GM19043 (cell line): ENCODE measurements around the gene TGM6.

Experiments
- ATAC-seq: cut with Tn5 transposase; IDR thresholded peaks from one replicate; pipeline ENCODE4 v1.9.1; 2021; ENCODE audit warnings: low read depth; ENCODE audit not compliant: unreplicated experiment

The TGM6 gene

DNA sequence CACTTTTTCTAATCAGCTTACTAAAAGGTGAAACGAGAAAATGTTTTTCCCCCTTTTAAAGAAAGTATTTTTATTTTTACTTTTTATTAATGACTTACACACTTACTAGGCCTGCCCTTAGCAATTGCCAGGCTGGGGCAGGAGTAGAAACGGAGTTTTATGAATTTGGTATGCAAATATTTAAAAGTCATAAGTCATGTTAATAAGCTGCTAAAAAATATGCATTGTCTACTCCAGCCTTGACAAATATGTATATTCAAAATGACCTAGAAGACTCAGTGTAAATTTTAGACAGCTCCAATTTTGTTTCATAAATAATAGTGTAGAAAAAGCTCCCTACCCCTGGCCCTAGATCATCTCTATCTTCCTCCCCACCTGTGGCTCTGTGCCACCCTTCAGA is 17.5 kb upstream of the TGM6 start:
- no peak for ATAC-seq

DNA sequence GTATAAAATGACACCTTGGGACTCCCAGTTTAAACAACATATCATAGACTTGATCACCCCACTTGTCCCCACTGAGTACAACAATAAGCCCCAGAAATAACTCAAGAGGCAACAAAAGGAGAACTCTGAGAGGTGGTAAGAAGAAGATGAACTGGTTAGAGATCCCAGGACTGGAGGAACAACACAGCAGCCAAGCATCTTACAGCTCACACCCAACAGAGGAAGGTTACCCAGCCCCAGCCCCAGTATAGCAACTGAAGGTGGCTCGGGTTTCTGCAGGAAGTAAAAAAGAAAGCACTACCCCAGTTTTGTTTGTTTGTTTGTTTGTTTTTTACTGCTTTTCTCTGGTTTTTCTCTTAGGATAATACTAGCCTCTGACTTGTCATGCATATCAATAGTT is 17.1 kb upstream of the TGM6 start:
- ATAC-seq, result no peak

DNA sequence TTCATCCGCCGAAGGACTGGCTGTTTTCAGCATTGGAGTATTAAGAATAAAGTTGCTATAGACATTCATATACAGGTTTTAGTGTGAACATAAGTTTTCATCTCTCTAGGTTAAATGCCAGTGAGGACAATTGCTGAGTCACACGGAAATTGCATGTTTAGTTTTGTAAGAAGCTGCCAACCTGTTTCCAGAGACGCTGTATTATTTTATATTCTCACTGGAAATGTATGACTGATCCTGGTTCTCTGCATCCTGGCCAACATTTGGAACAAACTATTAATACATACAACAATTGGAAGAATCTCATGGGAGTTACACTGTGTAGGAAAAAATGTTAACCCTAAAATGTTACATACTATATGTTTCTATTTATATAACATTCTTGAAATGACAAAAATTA is 16.7 kb upstream of the TGM6 start:
- ATAC-seq, result no peak

DNA sequence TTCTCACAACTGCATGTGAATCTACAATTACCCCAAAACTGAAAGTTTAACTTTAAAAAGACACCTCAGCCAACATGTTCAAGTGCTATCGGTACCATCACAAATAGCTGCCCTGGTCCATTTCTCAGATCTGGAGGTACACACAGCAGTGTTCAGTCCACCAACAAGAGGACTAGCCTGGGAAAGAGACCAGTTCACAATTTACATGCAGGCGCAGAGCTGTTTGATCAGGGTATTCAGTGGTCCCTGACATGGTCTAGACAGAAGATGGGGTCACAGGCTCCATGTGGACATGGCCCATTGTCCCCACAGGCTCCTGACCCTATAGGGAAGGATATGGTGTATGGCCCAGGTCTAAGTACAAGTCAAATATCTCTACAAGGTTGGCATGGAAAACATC is 15.6 kb upstream of the TGM6 start:
- no peak for ATAC-seq

DNA sequence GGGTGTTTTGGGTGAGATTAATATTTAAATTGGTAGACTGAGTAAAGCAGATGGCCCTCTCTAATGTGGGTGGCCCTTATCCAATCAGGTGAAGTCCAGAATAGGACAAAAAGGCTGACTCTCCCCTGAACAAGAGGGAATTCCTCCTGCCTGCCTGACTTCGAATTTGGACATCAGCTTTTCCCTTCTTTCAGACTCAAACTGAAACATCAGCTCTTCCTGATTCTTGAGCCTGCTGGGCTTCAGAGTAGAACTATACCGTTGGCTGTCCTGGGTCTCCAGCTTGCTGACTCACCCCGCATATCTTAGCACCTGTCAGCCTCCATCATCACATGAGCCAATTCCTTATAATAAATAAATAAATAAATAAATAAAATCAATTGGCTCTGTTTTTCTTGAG is 15.0 kb upstream of the TGM6 start:
- no peak for ATAC-seq

DNA sequence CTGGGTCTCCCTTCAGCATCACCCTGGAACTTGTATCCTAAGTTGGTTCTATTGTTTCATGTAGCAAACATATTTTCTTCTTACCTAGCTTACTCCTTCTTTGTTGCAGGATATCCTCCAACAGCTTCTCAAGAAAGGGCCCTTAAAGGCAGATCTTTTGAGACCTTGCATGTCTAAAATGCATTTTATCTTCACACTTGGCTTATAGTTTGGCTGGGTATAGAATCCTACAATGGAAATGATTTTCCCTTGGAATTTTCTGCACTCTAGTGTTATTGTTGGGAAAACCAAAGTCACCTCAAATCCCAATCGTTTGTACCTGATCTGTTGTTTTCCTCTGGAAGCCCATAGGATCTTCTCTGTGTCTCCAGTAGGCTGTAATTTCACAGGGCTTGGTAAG is 12.1 kb upstream of the TGM6 start:
- ATAC-seq, result no peak

DNA sequence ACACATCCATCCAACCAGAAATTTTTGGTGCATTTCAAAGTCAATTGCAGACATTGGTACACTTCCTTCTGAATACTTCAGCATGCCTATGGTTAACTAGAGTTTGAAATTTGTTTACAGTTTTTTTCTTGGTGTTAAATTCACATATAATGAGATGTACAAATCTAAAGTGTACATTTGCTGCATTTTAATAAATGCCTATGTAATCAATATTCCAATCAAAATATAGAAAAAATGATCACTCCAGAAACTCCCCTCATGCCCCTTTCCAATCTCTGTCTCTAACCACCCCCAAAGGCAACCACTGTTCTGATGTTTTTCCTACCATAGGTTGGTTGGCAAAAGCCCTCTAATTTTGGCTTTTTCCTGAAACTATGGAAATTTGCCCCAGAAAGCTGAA is 7.6 kb upstream of the TGM6 start:
- ATAC-seq, result no peak

DNA sequence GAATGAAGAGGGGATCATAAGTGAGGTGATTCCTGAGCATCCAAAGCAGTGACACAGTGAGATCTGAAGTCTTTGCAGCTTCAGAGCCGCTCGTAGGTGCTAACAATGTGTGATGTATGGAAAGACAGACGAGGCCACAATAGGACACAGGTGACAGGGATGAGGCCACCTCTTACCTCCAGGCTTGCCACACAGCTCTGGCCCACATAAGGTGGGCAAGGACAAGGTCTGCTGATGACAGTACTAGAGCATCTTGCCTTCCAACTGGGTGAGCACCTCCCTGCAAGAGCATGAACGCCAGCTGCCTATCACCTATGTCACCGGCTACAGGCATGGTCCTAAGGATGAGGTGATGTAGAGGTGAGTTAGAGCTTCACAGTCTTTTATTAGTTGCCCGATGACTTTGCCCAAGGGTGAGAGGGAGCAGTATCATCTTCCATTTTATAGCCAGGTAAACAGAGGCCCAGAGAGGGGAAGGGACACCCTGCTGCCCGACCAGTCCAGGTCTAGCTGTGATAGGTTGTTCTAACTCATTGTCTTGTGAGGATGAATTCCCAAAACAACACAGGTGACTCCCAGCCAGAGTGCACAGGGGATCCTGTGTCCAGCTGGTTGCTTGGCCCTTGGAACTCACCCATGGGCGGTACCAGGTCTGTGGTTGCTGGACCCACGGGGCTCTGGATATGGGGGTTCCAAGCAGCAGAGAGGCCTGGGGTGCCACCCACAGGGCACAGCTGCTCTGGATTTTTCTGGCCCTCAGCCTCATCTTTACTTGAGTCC is 6.2 kb upstream of the TGM6 start:
- no peak for ATAC-seq

DNA sequence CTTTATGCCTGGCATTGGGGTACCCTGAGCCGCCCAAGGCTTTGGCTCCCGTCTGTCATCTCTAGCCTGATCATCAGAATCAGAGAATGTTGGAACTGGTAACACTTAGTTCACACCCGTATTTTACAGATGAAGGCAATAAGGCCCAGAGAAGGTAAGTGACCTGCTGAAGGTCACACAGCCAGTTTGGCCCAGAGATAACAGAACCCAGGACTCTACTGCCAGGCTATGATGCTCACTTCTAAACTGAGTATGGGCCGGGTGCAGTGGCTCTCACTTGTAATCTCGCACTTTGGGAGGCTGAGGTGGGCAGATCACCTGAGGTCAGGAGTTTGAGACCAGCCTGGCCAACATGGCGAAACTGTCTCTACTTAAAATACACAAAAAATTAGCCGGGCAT is 1.8 kb upstream of the TGM6 start:
- ATAC-seq, result no peak

DNA sequence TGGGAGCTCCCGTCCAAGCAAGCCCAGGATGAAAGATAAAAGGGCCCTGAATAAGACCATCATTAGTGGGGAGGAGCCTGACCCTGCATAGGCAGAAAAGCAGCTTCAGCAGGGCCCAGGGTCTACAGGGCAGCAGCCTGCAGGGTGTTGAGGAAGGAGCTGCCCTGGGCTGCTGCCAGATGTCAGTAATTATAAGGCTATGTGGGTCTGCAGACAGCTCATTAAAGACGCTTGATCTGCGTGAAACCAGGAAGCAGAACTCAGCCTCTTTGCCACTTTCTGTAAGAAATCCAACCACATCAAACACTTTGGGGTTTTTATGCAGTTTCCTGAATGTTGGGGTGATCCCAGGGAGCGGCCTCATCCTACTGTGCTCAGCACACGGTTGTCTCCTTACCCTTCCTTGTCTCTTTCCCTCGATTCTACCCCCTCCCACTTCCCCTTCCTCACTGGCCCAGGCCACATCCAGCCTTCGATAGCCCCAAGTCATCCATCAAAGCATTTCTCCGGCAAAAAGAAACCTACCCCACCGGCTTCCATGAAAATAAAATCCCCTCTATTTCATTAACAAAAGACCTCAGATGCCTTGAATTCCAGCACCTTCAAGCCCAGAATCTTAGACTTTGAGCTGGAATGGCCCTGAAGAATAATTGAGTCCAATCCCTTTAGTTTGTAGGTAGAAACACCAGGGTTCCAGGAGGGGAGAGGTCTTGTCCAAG is 1.0 kb upstream of the TGM6 start:
- ATAC-seq, result no peak

DNA sequence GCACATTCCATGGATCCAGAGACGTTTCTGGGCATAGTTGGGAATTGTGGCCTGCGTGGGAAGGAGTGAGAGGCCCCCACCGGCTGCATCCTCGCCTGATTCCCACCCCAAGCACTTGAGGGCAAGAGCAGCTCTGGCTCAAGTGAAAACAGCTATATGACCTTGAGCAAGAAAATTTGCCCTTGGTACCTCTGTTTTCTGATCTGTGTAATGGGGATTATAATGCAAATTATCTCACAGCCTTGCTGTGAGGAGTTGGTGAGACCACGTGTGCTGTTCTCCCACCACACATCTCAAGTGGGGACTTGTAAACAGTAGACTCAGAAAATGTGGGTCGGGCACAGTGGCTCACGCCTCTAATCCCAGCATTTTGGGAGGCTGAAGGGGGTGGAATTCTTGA is 602 bp downstream of the TGM6 start:
- no peak for ATAC-seq

DNA sequence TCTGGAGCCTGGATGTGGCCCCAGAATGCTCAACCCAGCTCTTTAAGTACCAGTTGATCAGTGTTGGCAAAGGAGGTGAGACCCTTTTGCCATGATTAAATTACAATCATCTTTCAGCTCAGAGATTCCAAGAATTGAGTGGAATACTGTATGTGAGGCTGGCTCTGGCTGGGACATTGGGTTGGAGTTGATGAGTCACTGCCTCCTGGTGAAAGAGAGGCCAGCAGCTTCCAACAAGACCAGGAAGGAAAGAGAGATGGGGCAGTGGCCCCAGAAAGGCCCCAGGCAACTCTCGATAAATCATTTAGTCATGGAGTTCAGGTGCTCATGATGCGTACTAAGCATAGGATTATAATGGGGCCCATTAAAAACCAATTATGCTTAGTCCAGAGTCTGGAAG is 2.1 kb downstream of the TGM6 start:
- no peak for ATAC-seq

DNA sequence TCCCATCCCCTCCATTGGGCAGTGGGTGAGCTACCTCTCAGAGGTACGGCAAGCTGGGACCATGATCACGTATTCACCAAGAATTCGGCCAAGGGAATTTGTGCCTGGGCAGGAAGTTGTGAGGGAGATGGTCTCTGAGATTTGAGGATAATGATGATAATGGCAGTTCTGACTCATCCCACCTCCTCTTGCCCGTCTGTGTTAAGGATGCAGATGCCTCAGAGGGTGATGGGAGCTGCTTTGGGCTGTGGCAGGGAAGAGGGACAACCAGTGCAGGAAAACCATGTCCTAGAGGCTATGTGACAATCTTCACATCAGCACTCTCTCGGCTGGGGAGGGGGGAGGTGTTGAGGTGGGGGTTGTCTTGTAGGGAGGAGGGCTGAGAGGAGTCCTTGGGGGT is 4.3 kb downstream of the TGM6 start:
- no peak for ATAC-seq

DNA sequence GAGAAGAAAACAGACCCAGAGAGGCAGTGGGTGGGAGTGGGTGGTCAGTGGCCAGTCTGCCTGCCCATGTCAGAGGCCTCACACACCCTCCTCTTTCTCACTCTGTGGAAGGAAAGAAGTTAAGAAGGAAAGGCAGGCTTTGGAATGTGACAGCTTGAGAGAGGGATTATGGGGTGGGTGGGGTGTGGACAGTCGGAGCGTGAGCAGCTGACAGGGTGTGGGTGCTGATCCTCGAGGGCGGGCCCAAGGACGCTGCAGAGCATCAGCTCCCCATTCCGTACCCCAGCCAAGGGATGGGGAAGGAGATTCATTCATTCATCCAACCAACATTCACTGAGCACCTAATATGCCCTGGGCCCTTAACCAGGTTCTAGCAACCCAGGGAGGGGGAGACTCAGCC is 4.8 kb downstream of the TGM6 start:
- no peak for ATAC-seq

DNA sequence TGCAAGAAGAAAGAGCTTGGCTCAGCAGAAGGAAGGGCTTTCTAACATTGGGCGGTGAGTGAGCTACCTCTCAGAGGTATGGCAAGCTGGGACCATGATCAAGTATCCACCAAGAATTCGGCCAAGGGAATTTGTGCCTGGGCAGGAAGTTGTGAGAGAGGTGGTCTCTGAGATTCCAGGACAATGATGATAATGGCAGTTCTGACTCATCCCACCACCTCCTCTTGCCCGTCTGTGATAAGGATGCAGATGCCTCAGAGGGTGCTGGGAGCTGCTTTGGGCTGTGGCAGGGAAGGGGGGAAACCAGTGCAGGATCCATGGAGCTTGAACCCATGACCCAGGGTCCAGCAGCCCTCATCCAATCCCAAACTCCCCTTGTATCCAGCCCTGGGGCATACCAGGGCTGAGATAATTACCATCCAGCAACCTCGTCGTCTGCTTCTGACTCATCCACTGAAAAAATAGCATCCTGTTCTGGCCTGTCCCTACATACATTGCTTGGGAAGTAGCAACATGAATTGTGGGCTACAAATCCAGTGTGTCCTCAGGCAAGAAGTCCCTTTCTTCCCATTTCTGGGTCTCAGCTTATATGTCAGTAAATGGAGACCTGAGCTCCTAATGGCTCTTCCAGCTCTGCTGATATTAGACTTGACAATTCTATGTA is 5.9 kb downstream of the TGM6 start:
- ATAC-seq, result no peak

DNA sequence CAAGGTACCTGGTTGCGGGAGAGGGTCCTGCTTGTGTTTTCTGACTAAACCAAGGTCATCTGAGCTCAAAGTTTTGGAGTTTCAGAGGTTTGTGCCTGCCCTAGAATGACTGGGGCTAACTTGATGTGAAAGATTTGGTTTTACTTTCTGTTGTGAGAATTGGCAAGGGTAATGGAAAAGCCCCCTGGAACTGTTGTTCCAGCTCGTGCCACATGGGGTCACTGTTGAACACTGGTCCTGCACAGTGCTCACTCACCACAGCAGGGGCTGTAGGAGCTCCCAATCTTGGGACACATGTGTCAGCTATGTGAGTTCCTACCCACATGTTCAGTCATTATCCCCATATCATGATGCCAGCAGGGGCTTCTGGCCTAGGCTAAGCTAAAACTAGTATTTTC is 6.5 kb downstream of the TGM6 start:
- no peak for ATAC-seq

DNA sequence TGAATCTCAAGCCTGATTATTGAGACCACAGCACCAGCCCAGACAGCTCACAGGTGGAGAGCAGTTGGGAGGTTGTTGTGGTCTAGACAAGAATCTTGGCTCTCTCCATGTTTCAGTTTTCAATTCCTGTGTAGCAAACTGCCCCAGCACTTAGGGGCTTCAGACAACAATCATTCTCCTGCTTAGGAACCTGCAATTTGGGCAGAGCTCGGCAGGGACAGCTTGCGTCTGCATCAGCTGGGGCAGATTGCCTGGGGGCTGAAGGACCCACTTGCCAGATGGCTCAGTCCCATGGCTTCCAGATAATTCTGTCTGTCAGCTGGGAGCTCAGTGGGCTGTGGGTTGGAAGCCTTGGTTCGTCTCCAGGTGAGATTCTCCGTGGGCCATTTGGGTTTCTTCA is 6.9 kb downstream of the TGM6 start:
- ATAC-seq, result no peak

DNA sequence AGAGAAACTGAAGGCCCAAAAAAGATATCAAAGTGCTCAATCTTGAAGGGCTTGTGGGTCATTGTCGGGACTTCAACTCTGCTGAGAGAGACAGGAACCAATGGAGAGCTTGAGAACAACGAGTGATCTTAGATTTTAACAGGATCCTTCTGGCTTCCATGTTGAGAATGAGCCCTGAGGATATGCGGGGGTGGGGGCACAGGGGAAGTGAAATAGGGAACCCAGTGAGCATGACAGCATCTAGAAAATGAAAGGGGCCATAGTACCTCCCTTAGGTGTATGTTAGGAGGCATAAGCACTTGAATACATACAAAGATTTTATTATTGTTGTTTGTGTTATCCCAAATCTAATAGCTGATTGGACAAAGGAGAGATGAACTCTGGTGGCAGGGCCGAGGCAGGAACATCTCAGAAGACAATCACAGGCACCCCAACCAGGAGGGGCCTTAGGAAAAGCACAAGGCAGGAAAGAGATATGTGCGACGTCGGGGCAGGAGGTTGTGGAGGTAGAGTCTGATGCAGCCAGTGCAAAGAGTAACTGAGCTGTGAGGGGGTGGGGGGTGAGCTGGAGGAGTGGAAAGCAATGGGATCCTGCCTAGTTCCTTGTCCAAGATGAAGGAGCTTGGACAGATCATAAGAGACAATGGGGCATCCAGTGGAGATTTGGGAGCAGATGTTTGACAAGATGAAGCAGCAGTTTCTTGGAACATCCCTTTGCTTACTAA is 10.4 kb downstream of the TGM6 start:
- no peak for ATAC-seq

DNA sequence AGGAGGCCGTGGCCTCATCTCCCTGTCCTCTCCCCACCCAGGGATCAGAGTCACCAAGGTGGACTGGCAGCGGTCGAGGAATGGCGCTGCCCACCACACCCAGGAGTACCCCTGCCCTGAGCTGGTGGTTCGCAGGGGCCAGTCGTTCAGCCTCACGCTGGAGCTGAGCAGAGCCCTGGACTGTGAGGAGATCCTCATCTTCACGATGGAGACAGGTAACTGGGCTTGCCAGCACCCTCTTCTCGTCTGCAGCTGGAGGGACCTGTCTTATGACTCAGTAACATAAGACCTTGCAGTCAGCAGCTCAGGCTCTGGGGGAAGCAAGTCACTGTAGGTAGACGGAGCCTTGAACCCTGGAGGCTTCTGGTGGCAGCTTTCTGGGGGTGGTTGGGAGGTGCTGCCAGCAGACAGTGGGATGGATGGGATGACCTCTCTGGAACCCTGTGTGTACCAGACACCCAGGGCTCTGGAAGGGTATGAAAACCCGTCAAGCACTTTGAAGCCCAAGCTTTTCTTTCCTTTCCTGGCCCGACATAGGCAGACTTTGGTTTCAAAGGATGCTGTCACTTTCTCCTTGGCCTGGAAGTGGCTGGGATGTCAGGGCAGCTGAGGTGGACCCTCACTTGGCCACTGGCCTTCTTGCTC is 13.8 kb downstream of the TGM6 start:
- no peak for ATAC-seq

DNA sequence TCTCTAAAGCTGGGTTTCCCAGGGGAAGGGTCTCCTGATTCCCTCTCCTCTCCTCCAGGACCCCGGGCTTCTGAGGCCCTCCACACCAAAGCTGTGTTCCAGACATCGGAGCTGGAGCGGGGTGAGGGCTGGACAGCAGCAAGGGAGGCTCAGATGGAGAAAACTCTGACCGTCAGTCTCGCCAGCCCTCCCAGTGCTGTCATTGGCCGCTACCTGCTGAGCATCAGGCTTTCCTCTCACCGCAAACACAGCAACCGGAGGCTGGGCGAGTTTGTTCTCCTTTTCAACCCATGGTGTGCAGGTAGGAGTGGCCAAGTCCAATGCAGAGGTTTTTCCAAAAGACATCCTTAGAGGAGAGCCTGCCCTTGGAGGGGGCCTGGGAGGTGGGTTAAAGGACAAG is 14.4 kb downstream of the TGM6 start:
- ATAC-seq, result no peak
